PC-3 (cell line): ENCODE measurements around the gene FAM217A. TPM values are rescaled to one million over a fixed set of nuclear protein-coding genes. Genes with fewer than 3 reads are reported as not detected.

Experiments
- ATAC-seq: fragments of 200-7000 bp; cut with Tn5 transposase; 2 replicates; pipeline ENCODE4 v1.9.1; 2020; ENCODE audit warnings: mild to moderate bottlenecking, moderate library complexity
- BruUV-seq: library from RNA; stranded (reverse); fragments of 400-500 nt; replicated peaks from 2 replicates; lab custom pipeline; 2021; lab: Mats Ljungman, UMichigan
- CTCF ChIA-PET: fragments of 300-600 bp; sonication (Branson Sonifier 250); formaldehyde crosslinking; loops from one replicate; lab custom pipeline; 2022; ENCODE audit warnings: antibody characterized with exemption; lab: Charles Lee
- POLR2A ChIA-PET: fragments of 300-600 bp; sonication (Branson Sonifier 250); formaldehyde crosslinking; loops from one replicate; lab custom pipeline; 2022; ENCODE audit warnings: antibody characterized with exemption; ENCODE audit not compliant: unreplicated experiment; lab: Charles Lee
- DNase-seq: peaks from one replicate; pipeline ENCODE4 v3.0.0-alpha.2; 2015
- H2AFZ ChIP-seq: fragments of 300-600 bp; sonication (generic); 2 replicates; pipeline ENCODE4 v1.6.0; 2016; ENCODE audit warnings: antibody characterized with exemption, low read length
- H3F3A ChIP-seq: fragments of 300-600 bp; sonication (generic); one replicate; pipeline ENCODE4 v1.6.0; 2017; ENCODE audit warnings: antibody characterized with exemption, low read length, control low read depth, mild to moderate bottlenecking; ENCODE audit not compliant: unreplicated experiment
- H3K27ac ChIP-seq: fragments of 300-600 bp; sonication (generic); 2 replicates; pipeline ENCODE4 v1.5.1; 2016; ENCODE audit warnings: mild to moderate bottlenecking, low read length
- H3K27me3 ChIP-seq: fragments of 300-600 bp; sonication (generic); 2 replicates; pipeline ENCODE4 v1.6.1; 2016; ENCODE audit warnings: low read length, mixed read lengths
- H3K36me3 ChIP-seq: fragments of 300-600 bp; sonication (generic); 2 replicates; pipeline ENCODE4 v1.6.1; 2016; ENCODE audit warnings: low read depth, mixed run types, low read length, mixed read lengths
- H3K4me1 ChIP-seq: fragments of 300-600 bp; sonication (generic); 2 replicates; pipeline ENCODE4 v1.5.1; 2016; ENCODE audit warnings: low read length; ENCODE audit not compliant: insufficient read depth
- H3K4me2 ChIP-seq: fragments of 300-600 bp; sonication (generic); 2 replicates; pipeline ENCODE4 v1.6.0; 2016; ENCODE audit warnings: low read length
- H3K4me3 ChIP-seq: fragments of 300-600 bp; sonication (generic); 2 replicates; pipeline ENCODE4 v1.5.1; 2016; ENCODE audit warnings: mild to moderate bottlenecking, low read length, mixed read lengths
- H3K79me2 ChIP-seq: fragments of 300-600 bp; sonication (generic); 2 replicates; pipeline ENCODE4 v1.6.1; 2017; ENCODE audit warnings: low read length, mixed read lengths
- H3K9ac ChIP-seq: fragments of 300-600 bp; sonication (generic); 2 replicates; pipeline ENCODE4 v1.6.0; 2016; ENCODE audit warnings: mild to moderate bottlenecking, low read length
- H3K9me2 ChIP-seq: fragments of 300-600 bp; sonication (generic); replicated peaks from 2 replicates; pipeline ENCODE4 v1.6.1; 2016; ENCODE audit warnings: mixed run types, low read length, mixed read lengths
- H3K9me3 ChIP-seq: fragments of 300-600 bp; sonication (generic); 2 replicates; pipeline ENCODE4 v1.6.1; 2016; ENCODE audit warnings: low read length, mixed read lengths
- H4K20me1 ChIP-seq: fragments of 300-600 bp; sonication (generic); 2 replicates; pipeline ENCODE4 v1.6.1; 2016; ENCODE audit warnings: low read length, mixed read lengths
- CTCF ChIP-seq: fragments of 300-600 bp; sonication (generic); conservative IDR thresholded peaks from 2 replicates; pipeline ENCODE4 v1.5.1; 2017; ENCODE audit warnings: antibody characterized with exemption, low read depth, mild to moderate bottlenecking, low read length
- EZH2 ChIP-seq: fragments of 300-600 bp; sonication (generic); IDR thresholded peaks from one replicate; pipeline ENCODE4 v1.6.1; 2017; ENCODE audit warnings: antibody characterized with exemption, mild to moderate bottlenecking, low read length; ENCODE audit not compliant: unreplicated experiment
- EZH2phosphoT487 ChIP-seq: fragments of 300-600 bp; sonication (generic); IDR thresholded peaks from 2 replicates; pipeline ENCODE4 v1.6.1; 2018; ENCODE audit warnings: mild to moderate bottlenecking, antibody characterized with exemption, low read length, borderline replicate concordance
- intact Hi-C: fragments of 100-400 bp; cut with micrococcal nuclease; formaldehyde crosslinking; loops from 2 replicates; pipeline ENCODE4 v1.9.0; 2023
- total RNA-seq: library from RNA; depleted of rRNA; stranded (reverse); fragments of >200 nt; gene quantifications from 2 replicates; pipeline ENCODE4 v1.2.3, GENCODE V29; 2014

Gene FAM217A
- total RNA-seq, 1 experiment from 2014 or later: not detected

GRCh38 chr6:4088704-4089103 is 9.8 kb upstream of the FAM217A start:
- Histone ChIP-seq H3F3A (no peaks in the 10 kb centered on the region), H3K9me2 (no peaks in the 10 kb centered on the region), H3K9ac (no peak overlapping the region), H3K4me1 (peaks cover 5% of the 10 kb centered on the region; the same call in 1 of the 2 replicates), H2AFZ (no peak overlapping the region), H3K36me3 (no peaks in the 10 kb centered on the region), H3K27ac (no peak overlapping the region), H3K9me3 (no peaks in the 10 kb centered on the region), H4K20me1 (no peaks in the 10 kb centered on the region), H3K4me3 (no peak overlapping the region), H3K4me2 (no peak overlapping the region), H3K27me3 (no peaks in the 10 kb centered on the region), H3K79me2 (no peaks in the 10 kb centered on the region)
- CTCF ChIA-PET: no interaction called here
- ATAC-seq (no peak), DNase-seq (no peak)
- POLR2A ChIA-PET: no interaction called here
- intact Hi-C loops: no loop called here
- TF ChIP-seq CTCF: no peak
- no peak for TF ChIP-seq EZH2
- no peak for TF ChIP-seq EZH2phosphoT487
- no TSS peak for BruUV-seq

GRCh38 chr6:4085332-4085700 is 6.4 kb upstream of the FAM217A start:
- H3K9me2 ChIP-seq: no peaks in the 10 kb centered on the region
- CTCF ChIA-PET: no interaction called here
- peak overlapping the region; percentile 30; the same call in 1 of the 2 replicates for H3K27ac ChIP-seq

More at GRCh38 chr6:4085332-4085700, 6.4 kb upstream of the FAM217A start:
- H3K4me3 ChIP-seq: no peak overlapping the region
- intact Hi-C loops: loop anchor here (1.0 kb wide), 1 partner anchor 125 kb away; no protein-coding TSS in a partner anchor
- H3K9me3 ChIP-seq: no peaks in the 10 kb centered on the region
- no peak for TF ChIP-seq CTCF
- no peak for TF ChIP-seq EZH2
- no peak for TF ChIP-seq EZH2phosphoT487
- H4K20me1 ChIP-seq: no peaks in the 10 kb centered on the region
- no peak overlapping the region for H2AFZ ChIP-seq
- H3K4me1 ChIP-seq: peaks cover 5% of the 10 kb centered on the region; the same call in 1 of the 2 replicates
- no peaks in the 10 kb centered on the region for H3F3A ChIP-seq
- BruUV-seq: no TSS peak
- no peaks in the 10 kb centered on the region for H3K36me3 ChIP-seq
- no peak overlapping the region for H3K4me2 ChIP-seq
- ATAC-seq (peak; percentile 88), DNase-seq (peak; percentile 68)
- H3K27me3 ChIP-seq: no peaks in the 10 kb centered on the region
- no peak overlapping the region for H3K9ac ChIP-seq
- H3K79me2 ChIP-seq: no peaks in the 10 kb centered on the region
- POLR2A ChIA-PET: no interaction called here
